NCI-H226 (cell line): Measurements from ENCODE around the gene NRXN3.

ENCODE experiments used
- DNase-seq: peaks from one replicate; pipeline ENCODE4 v3.0.0-alpha.2; 2015

Gene NRXN3

DNA sequence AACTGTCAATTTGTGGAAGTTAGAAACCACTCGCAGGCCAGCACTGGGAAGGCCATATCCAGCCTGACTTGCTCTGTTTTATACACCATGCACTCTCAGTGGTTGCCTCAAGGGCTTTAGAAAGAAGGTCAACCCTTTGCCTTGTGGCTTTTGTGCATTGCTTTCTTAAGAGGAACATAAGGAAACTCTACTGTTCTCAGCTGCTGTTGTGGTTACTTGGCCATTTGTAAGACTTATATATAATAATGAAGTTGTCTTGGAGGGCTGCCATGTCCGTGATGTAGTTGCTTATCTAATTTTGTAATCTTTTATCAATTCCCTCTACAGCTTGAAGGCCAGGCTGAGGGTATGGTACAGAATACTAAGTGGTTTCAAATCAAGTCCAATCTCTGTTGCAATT is 1403.3 kb downstream of the NRXN3 start:
- DNase-seq = peak; percentile 34

DNA sequence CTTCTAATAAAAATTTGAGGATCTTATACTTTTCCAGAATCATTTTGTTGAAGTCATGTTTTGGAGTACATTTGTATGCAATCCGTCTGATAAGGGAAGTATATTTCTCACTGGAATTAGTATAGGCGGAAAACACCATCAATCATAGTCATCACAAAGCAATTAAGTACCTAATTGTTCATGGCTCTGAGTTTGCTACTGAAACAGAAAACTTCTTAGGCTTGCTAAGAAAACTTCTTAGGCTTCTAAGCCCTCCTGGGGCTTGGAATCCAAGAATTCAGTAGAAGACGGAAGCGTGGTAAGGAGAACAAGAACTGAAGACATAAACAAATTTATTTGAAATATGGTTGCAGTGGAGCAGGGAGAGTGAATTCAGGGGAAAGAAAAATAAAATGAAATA is 1404.9 kb downstream of the NRXN3 start:
- DNase-seq = no peak

DNA sequence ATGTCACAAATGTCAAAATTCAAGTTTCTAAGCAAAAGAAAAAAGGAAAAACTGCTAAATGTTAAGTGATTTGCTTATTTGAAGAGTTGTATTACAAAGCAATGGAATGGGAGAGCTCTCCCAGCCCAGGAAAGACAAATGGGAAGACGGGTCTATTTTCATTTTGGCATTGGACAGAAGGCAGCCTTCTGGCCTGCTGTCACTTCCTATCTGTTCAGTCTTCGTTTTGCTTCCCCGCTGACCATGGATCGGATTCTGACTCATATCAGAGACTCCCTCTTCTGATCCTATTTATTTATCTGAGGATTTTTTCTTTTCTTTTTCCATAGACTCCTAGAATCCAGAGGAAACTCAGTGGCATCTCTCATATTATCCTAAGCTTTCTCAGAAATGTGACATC is 1406.3 kb downstream of the NRXN3 start:
- no peak for DNase-seq

DNA sequence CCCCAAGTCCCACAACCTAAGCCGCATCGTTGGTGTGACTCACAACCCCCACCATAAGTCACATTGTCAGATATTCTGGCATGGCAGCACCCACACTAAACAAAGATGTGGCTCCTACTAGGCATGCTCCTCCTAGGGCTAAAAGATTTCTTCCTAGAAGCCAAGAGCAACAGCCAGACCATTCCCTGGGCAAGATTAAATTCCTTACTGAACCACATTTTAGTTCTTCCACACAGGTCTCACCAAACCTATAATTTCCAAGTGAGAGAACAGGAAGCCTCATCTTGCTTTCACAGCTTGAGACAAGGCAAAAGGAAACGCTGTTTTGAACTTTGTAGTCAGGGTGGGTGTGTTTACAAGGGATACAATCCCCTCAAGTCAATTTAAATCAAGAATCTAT is 1408.3 kb downstream of the NRXN3 start:
- peak; percentile 56 for DNase-seq

DNA sequence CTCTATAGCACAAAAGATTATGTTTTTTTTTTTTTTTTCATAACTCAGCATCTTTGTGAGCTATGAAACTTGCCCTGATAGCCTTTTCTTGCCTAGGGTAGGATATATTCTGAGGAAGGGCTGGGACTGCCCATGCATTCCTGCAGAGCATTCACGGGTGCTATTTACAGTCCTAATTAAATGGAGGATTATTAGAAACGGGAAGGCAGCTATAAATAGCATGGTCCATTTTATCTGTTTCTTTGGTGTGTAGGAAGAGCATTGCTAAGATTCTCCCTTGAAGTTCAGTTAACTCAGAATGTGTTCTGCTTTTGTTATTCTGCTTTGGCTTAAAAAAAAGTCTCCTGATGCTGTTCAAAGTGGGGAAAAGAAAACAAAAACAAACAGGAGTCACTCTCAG is 1410.2 kb downstream of the NRXN3 start:
- DNase-seq = no peak

DNA sequence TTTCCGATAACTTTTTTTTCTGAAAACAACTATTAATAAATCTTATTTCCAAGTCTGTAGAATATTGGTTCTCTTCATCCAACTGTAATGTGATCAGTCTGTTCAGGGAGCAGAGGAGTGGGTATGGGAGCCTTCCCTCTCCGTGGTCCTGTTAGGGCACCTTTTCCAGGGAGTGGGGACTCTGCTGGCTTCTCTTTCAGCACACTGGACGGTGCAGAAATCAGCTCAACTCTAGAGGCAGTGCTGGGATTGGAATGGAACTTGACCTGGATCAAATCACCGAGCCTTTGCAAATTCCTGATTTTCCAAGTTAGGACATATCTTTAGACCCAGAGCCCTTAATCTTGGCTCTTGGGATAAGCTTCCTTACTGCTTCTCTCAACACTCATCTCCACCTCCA is 1410.7 kb downstream of the NRXN3 start:
- DNase-seq = no peak

DNA sequence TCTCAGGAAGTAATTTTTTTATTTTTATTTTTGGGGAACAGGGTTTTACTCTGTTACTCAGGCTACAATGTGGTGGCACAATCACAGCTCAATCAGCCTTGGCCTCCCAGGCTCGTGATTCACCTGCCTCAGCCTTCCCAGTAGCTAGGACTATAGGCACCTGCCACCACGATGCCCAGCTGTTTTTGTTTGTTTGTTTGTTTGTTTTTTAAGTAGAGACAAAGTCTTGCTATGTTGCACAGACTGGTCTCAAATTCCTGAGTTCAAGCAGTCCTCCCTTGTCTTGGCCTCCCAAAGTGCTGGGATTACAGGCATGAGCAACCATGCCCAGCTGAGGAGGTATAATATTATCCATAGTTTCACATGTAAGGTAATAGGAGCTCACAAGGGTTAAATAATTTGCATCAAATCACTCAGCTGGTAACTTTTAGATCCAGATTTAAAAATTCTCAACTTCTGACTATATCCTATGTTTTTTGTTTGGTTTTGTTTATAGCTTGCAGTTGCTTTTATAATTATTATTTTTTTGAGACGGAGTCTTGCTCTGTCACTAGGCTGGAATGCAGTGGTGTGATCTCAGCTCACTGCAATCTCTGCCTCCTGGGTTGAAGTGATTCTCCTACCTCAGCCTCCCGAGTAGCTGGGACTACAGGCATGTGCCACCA is 1411.9 kb downstream of the NRXN3 start:
- DNase-seq = peak; percentile 58

DNA sequence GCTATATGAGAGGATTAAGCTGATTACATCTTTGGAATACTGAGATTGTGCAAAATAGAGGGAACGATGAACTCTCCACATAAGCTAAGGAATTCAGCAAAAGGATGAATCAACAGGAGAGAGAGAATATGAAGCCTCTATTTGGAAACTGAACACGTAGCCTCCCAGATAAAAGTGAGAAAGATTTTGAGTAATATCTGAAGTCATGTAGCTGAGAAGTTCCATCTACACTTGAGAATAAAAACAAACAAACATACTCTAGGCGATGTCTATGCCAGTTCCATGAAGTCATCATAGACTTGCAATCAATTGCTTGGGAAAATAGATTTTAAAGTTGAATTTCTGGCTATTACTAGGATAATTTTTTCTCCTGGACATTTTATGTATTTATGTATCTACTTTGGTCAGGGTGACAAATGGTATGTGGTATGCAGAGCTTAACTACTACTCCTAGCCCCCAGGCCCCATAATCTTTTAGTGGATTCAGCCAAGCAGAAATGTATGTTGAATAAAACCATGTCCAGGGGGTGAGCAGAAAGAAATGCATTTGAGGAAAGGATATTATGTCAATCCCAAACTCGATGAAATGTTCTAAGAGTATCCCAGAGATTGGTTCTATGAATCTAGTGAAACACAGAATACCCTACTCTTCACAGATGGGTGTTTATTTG is 1413.7 kb downstream of the NRXN3 start:
- peak; percentile 87 for DNase-seq

DNA sequence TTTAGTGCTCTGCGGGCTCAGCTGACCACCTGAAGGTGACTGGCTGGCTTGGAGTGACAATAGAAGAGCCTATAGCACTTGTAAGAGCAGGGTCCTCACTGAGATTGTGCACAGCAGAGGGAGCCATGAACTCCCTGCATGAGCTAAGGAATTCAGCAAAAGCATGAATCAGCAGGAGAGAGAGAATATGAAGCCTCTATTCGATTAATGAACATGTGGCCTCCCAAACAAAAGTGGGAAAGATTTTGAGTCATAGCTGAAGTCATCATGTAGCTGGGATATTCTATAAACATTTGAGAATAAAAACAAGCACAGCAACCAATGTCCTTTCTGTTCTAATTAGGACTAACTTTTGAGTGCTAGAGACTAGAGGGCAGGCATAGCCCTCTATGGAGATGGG is 1414.5 kb downstream of the NRXN3 start:
- peak; percentile 93 for DNase-seq

DNA sequence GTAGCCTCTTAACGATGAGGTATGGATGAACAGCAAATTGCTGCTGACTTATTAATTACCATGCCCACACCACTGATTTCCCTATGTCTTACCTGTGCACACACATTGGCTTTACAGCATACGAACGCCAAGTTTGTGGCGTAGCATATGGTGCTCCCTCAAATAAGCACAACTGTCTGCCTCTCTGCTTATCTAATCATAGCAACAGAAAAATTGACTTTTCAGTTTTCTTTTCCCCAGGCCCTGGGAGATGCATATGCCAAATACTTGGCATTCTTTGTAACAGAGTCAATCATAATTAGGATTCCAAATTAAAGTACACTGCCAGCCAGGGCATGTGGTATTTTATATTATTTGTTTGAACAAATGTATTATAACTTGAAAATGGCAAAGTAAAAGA is 1415.7 kb downstream of the NRXN3 start:
- peak; percentile 88 for DNase-seq

DNA sequence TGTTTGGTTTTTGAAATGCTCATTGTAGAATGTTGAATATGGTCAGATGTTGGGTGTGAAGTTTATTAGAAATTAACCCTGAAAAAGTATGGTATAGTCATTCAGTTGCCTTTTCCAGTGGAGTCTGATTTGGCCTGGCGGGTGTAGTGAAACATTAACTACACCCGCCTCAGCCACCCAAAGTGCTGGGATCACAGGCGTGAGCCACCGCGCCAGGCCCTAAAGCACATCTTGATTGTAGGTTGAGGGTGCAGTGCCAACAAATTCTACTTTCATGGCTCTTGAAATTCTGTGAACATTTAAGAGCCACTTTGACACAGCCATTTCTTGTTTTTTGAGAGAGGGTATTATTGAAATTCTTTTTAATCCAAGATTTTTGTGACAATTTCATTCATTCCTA is 1416.2 kb downstream of the NRXN3 start:
- no peak for DNase-seq

DNA sequence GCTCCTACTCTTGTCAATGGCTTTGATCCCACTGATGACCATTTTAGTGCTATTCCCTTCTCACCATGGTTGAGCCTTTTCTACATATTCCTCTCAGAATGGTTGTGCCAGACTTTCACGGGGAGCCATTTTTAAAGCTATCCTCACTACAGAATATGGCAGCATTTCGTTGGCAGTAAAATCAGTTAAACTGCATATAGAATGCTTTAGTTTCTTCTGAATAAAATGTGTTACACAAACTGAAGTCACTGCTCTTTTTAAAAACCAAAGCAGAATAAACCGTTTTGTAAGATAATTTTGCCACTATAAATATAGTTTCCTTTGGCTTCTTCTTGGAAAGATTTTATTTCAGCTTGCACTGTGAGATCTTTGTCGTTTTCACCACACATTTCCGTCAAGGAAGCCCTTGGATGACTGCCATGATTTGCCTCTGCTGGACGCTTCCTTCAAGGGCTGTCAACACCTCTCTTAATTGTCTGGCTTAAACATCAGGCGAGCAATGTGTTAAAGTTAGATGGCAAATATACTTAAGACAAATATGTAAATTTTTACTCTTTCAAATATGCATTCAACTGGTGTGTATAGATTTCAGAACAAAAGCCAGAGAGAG is 1416.9 kb downstream of the NRXN3 start:
- DNase-seq = no peak

DNA sequence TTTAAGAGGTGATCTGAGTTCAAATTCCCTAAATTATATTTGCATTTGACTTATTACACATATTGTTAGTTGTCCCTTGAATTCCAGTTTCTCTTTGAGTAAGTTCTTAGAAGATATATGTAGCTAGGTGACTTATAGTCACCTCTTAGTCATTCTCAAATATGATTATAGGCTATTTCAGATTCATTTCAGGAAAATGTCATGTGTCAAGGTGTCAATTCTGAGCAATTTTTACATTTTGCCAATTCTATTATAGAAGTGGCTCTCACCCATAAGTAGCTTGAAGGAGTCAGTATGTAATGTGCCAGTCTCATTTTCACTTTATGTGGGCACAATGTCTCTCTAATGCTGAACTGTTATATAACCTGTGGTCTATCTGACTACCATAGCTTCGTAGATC is 1417.7 kb downstream of the NRXN3 start:
- no peak for DNase-seq

DNA sequence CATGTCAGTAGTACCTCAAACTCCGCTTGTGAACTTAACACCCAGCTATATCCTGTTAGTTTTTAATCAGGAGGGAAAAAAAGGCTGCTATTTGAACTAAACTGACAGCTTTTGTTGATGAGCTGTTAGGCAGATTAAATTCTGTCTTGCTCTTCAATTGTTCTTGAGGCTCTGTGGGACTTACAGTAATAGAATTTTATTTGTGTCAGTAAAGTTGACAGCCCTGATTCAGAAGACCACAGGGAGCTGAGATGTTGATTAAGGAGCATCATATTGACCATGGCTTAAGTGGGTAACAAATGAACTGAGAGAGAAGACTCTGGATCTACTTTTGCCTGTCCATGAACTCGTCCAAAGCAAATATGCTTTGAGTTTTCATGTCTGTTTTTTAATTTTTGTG is 1418.2 kb downstream of the NRXN3 start:
- DNase-seq = no peak

DNA sequence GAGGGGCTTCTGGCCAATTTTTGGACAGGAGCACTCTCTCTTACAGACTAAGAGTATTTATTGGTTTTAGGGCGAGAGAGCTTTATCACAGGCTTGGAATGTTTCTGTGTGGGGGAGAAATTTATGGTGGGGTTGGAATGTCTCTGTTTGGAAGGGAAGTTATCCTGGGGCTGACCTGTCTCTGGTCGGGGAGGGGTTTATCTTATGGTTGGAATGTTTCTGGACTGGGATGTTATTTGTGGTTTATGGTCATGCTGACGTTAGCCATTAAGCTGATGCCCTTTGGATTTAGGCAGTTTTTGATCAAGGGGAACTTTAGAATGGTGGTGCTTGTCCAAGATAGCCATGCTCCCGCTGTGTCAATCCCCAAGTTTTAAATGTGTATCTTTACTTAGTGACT is 1426.4 kb downstream of the NRXN3 start:
- peak; percentile 95 for DNase-seq

DNA sequence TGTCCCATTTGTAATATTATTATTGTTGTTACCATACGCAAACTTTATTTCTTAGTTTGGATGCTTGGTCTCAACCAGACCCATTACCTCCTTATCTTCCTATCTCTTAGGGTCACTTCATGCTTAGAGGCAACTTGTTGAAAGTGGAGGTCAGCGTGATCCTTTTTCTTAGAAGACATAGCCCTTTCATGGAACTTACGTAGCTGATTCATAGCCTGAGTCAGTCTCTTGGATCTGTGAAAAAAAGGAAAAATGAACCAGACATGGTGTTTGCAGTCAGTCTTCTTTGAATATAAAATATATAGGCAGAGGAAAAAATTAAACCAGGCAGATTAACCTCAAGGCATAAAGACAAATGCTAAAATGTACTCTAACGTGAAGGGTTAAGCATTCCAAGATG is 1427.4 kb downstream of the NRXN3 start:
- no peak for DNase-seq

DNA sequence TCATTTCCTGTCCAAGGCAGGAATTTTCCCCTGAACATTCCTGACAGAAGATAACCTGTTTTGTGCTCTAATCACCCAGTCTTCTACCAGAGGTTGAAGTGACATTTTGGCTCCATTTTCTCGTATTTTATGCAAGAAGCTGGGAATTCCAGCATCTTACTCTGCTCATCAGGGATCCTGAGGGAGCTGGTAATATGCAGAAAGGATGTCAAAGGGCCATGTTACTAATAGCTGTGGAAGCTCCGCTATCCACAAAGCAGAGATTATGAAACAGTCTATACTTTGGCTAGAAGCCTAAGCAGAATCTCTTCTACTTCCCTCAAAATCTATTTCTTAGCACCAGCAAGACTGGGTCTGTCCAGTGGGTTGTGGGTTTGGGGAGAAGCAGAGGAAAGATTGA is 1428.2 kb downstream of the NRXN3 start:
- peak; percentile 94 for DNase-seq

DNA sequence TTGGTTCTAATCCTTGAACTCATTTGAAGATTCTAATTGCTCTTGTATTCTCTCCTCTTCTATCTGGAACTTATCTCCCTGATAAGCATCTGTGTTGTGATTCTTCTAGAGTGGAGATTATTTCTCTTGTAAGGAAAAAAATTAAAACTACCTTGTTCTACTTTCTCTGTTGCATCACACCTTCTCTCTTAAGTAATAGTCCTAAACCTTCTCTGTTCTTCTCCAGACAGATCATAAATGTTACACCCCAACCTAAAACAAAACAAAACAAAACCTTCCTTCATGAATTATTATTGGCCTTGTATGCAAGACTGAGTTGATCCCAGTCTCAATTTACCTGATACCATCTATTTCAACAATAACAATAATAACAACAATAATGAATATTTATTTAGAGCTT is 1429.1 kb downstream of the NRXN3 start:
- DNase-seq = no peak

DNA sequence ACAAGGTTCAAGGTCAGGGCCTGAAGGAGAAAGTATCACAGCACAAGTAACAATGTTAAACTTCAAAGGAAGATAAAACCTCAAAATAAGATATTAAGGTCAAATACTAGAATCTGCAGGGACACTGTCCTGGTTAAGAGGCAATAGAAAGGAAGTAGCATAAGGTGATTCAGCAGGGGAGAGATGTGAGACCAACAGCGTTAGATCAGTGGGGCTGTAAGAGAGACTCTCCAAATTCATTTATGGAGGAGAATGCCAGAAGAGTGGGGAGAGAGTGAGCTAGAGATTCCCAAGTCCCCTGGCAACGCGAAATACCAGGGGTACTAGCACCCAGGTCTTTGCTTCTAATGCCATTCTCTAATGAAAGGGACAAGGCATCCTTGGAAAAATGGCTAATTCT is 1430.2 kb downstream of the NRXN3 start:
- no peak for DNase-seq

DNA sequence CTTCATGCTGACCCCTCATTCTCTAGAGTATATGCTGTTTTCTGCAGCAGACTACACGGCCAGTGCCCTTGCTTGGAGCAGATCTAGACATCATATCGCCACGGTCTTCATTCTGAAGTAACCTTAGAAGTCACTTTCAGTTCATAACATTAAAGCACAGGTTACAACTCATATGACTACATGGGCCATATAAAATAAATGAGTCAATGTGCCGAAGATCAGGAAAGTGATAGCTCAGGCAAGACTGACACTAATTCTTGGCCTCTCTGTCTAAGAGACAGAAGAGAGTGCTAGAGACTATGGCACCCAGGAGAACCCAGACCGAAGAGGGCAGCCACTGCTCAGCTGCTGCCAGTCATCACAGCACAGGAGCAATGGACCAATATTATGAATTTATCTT is 1431.4 kb downstream of the NRXN3 start:
- DNase-seq = no peak

DNA sequence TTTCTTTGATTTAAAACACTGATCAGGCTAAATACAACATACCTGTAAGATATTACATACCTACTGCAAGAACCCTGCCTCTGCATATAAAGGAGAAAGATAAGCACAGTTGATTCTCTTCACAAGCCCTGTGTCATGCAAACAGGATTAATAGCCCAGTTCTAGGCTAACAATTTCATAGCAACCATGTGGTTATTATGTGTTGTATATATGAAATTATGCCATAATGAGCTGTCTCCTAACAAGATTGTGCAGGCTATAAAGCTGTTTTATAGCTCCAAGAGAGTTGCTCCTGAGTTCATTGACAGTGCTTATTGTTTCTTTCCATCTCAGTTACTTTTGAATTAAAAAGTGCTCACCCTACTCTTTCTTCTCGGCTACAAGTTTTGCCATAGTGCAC is 1431.9 kb downstream of the NRXN3 start:
- peak; percentile 35 for DNase-seq

DNA sequence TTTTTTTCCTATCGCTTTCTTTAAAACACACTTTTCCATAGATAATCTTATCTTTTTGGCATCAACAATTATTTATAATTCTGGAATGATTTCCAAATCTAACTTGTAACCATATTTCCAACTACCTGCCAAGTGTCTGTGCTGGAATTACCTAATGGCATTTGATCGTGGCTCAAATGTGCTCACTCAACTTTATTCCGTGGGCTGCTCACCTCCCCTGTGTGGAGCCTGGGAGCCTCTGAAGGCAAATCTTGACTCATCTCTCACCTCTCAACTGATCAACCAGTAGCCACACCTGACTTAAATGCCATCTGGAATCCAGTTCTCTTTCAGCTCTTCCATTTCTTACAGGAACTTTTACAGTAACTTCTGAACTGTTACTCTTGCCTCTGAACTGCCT is 1432.6 kb downstream of the NRXN3 start:
- DNase-seq = peak; percentile 62

DNA sequence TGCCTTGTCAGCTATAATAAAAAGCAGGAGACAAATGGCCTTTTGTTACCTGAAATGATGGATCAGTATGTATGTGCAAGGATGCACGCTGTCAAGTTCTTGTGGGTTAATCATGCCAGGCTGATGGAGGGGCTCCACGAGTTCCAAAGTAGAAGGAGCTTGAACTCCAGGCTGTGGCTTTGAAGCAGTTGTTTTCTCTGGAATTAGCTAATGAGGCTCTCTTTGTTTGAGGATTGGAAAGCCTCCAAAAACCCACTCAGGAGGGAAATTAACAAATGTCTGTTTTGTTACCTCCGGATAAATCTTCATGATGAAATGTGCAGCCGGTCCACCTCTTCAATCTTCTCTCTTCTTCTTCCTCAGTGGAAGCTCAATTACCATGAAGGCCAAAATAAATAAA is 1435.7 kb downstream of the NRXN3 start:
- no peak for DNase-seq

DNA sequence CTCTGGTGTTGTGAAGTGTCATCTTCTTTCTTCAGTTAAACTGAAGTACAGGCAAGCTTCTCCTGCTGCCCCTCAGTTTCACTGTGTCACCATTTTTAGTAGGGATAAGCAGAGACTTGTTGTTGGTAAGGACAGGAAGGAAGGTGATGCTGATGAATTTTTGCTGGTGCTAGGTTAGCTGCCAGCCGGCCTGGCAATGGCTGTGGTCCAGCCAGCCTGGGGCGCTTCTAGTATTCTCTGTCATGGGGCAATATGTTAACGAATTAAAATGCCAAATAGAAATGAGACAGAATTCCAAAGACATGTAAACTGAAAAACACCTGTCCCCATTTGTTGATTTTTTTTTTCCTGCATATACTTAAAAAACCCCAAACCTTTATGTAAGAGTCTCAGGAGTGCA is 1438.3 kb downstream of the NRXN3 start:
- no peak for DNase-seq

DNA sequence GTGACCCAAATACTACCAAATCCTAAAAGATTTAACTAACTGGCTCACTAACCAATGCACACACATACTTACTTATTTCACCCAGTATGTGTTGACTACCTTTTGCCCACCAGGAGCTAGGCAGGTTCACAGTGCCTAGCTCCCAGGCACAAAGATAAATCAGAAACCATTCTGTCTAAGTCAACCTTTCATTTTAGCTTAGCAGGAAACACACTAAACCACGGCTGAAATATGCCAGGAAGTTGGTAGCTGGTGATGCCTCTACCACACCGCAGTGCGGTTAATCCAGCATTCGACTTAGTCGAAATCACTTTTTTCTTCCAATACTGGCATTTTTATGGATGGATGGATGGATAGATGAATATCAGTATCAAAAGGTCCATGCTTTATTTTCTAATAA is 1443.5 kb downstream of the NRXN3 start:
- no peak for DNase-seq
